ENCODE data around the gene DCAF16.

Gene DCAF16

DNA sequence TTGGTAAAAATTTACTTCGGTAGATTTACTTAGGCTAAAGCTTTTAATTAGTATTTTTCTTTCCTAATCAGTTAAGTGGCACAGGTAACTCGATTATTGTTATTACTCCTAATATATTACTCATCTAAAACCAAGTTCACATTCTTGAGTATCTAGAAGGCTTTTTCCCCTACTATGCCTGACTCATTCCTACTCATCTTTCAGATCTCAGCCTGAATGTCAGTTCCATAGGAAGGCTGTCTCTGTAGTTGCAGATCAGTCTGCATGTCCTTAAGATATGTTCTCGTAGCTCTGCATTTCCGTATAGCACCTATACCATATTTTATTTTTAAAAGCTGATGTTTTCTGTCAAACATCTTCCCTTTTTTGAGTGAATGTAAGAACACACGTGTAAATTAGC, 23.2 kb downstream of the DCAF16 start:
- DNase-seq (ENCODE audit: low read depth): peak; percentile 31
- no peak overlapping the region for H3K4me3 ChIP-seq (ENCODE audit: low read depth, low read length)

DNA sequence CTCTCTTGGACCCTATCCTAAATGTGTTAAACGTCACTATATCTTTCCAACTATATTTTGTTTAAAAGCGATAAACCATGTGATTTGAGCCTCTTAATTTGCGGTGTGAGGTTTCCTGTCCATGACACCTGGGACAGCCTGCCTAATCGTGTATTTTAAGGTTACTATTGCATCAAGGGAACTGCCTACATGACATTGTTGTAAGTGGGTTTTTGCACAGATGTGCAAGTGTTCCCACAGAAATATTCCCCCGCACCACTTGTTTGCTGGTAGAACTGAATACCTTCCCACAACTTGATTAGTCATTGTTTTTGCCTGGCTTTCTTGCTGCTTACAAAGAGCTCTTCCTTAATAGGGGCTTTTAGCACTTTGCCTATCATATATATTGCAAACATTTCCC, 24.0 kb downstream of the DCAF16 start:
- DNase-seq (ENCODE audit: low read depth): no peak
- H3K4me3 ChIP-seq (ENCODE audit: low read depth, low read length): no peak overlapping the region

DNA sequence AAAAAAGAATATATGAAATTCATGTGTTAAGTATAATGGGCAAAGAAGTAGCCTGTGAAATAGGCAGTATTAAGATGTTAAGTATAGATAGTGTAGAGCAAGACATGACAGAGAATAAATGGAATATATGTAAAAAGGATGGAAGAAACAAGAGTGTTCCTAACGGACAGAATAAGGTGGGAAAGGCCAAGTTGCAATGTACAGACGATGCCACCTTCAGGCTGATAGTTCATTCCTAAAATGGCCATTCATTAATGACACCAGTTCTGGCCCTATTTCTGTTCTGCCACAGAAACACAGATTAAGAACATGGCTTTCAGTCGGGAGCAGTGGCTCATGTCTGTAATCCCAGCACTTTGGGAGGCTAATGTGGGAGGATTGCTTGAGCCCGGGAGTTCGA, 24.7 kb downstream of the DCAF16 start:
- no peak overlapping the region for H3K4me3 ChIP-seq (ENCODE audit: low read depth, low read length)
- DNase-seq (ENCODE audit: low read depth): no peak

DNA sequence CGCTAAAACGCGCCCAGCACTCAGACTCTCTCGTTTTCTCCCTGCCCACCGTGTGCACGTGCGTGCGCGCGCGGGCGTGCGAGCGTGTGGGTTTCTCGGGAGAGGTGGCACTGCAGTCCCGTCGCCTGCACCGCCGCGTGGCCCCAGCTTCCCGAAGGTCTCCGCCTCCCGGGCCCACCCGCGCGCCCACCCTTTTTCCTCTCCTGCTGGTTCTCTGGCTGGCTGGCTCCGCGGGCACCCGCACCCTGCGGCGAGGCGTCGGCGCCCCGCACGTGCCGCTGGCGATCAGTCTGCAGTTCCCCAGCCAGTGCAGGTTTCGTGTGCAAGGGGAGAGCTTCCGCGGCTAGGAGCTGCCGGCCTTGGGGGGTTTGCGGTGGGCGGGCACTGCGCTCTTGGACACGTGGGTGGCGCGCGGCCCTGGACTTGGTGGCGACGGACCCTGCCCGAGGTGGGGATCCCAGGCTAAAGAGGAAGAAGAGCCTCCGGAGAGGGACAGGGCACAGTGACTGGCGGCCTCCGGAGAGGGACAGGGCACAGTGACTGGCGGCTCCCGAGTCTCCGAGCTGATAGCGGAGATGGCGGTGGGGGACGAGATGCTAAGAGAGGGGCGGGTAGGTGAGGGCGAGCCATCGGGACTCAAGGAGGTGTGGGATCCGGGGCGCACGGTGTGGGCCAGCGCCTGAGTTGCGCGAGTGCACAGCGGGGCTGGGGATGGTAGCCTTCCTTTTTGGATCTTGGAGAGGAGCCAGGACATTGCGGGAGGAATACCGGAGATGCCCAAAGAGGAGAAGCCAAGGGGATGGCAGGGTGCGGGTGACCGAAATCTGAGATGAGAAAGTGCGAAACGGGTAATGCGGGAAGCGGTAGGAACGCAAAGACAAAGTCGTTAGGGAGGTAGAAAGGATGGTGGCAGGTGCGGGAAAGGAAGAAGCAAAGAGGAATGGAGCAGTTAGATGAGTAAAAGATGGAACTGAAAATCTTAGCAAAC, 29.0 kb downstream of the DCAF16 start, which contains the start of gene FAM184B:
Gene FAM184B (minus strand): TSS at position 322 of the 988 bp plus-strand sequence. CDS start 322 bp downstream, outside the sequence.
- H3K4me3 ChIP-seq (ENCODE audit: low read depth, low read length): peak within 1 kb of the TSS; percentile 54
- DNase-seq (ENCODE audit: low read depth): no peak

DNA sequence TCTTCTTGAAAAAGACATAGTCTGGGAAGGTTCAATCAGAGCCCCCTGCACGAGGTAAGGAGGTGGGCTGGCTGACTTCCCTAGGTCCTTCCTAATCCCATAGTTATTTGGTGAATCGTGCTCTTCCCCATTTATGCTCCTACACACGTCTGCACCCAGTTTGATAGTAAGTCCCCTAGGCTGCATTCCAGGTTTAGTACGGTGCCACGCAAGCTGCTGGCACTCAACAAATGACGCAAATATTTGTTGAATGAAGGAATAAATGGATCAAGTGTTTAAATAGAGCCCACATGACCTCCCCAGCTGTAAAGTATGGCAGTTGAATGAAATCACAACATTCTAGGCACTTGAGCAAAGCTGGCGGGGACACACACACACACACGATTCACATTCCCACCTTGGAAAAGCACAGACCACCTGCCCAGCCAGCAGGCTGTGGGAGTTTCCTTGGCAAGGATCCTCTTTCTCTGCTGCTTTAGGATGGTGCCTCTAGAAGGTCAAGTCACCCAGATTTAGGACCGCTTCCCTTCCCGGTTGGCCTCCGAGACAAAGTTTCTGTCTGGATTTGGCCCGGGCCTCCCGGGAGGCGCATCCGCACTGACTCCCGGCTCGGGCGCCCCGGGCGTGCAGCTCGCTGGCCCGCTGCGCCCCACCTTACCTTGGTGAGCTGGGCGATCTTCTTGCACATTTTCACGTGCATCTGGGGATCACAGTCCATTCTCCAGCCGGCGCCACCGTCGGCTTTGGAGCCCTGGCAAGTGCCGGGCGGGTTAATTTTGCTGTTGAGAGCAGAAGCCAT, 29.9 kb downstream of the DCAF16 start:
- H3K4me3 ChIP-seq (ENCODE audit: low read depth, low read length): peak overlapping the region; percentile 54
- no peak for DNase-seq (ENCODE audit: low read depth)

DNA sequence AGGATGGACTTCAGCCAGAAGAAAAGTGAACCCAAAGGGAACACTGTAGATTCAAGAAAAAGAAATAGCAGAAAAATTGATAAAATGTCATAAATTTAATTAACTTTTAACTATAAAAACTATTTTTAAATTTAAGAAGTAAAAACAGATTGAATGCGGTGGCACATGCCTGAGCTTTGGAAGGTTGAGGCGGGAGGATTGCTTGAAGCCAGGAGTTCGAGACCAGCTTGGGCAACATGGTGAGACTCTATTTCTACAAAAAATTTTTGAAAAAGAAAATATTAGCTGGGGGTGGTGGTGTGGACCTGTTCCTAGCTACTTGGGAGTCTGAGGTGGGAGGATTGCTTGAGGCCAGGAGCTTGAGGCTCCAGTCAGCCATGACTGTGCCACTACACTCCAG, 32.1 kb downstream of the DCAF16 start:
- H3K4me3 ChIP-seq (ENCODE audit: low read depth, low read length): no peak overlapping the region
- no peak for DNase-seq (ENCODE audit: low read depth)

DNA sequence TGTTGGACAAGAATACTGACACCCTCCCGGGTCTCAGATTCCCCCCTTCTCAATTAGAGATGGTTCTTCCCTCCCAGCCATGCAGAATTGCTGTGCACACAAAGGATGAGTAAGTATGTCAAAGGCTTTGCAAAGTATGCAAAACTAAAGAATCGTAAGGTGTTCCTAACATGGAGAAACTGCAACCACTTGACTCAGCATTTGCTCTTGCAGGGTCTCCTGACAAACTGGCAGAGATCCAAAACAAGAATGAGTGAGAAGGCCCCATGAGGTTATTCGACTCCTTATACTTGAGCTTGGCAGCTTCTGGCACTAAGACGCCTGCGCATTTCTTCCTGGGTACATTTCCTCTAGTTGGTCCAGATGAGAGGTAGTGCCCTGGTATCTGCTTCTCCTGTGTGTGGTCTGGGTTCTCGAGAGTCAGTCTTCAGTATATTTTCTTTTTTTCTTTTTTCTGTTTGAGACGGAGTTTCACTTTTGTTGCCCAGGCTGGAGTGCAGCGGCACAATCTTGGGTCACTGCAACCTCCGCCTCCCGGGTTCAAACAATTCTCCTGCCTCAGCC, 37.3 kb downstream of the DCAF16 start:
- no peak overlapping the region for H3K4me3 ChIP-seq (ENCODE audit: low read depth, low read length)
- DNase-seq (ENCODE audit: low read depth): peak; percentile 47

DNA sequence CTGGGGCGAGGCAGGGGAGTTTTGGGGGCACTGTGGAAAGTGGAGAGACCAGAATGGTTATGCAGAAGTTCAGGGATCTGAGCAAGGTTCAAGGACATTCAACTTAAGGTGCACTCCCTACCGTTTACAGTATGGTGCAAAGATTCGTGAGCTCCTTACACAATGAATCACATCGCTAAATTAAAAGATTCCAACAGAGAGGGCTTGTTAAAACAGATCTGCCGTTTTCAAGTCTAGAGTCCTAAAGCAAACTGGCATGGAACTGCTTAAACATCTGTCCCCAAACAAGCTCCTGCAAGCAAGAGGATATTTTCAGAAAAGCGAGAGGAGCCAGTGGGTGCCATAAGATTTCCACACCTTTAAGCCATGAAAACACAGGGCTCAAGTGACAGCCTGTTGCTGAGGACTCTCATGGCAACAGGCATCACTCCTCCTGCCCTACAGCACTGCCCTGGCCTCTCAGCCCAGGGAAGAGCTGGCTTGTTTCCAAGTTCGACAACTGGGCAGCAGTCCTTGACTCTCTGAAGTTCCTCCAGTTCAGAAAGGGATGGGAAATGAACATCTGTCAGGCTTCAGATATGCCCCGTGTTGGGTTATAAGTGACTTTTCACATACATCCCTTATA, 39.2 kb downstream of the DCAF16 start:
- DNase-seq (ENCODE audit: low read depth): no peak
- no peak overlapping the region for H3K4me3 ChIP-seq (ENCODE audit: low read depth, low read length)

DNA sequence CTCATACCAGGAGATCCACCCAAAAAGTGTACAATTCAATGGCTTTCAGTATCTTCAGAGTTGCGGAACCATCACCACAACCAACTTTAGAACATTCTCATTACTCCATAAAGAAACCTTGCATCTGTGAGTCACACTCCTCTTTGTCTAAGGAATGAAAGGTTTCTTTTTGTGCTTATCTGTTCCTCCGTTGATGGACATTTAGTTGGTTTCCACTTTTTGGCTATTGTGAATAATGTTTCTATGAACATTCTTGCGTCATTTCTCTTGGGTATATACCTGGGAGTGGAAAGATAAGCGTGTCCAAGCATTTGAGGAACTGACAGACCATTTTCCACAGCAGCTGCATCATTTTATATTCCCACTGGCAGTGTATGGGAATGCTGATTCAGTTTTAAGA, 39.7 kb downstream of the DCAF16 start:
- no peak overlapping the region for H3K4me3 ChIP-seq (ENCODE audit: low read depth, low read length)
- no peak for DNase-seq (ENCODE audit: low read depth)

DNA sequence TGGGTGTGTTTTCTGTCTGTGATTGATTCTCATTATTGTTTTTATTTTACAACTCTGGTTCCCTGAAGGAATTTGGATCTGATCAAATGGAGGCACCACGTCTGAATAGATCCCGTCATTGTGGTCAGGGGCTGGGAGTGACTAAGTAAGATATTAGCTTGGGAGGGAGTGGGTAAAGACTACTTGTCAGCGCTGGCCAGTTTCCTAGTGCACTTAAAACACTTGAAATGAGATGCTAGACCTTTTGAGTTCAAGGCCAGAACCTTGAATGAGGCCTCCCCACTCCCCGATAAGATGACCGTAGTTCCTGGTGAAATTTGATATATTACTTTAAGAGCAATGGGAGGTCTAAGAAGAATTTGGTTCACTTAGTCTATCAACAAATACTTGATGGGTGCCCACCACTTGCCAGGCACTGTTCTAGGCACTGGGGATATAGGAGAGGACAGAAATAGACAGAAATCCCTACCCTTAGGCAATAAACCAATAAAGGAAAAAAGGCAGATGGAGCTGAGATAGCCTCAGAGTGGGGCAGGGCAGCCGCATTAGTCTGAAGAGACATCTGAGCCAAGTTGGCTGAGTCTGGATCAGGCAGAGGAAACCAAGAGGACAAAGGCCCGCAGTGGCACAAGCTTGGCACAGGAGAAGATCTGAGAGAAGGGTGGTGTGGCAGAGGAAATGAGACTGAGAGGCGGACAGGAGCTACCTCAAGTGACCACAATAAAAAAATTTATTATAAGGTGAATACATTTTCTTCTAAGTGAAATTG, 41.0 kb downstream of the DCAF16 start:
- no peak for DNase-seq (ENCODE audit: low read depth)
- H3K4me3 ChIP-seq (ENCODE audit: low read depth, low read length): no peak overlapping the region

DNA sequence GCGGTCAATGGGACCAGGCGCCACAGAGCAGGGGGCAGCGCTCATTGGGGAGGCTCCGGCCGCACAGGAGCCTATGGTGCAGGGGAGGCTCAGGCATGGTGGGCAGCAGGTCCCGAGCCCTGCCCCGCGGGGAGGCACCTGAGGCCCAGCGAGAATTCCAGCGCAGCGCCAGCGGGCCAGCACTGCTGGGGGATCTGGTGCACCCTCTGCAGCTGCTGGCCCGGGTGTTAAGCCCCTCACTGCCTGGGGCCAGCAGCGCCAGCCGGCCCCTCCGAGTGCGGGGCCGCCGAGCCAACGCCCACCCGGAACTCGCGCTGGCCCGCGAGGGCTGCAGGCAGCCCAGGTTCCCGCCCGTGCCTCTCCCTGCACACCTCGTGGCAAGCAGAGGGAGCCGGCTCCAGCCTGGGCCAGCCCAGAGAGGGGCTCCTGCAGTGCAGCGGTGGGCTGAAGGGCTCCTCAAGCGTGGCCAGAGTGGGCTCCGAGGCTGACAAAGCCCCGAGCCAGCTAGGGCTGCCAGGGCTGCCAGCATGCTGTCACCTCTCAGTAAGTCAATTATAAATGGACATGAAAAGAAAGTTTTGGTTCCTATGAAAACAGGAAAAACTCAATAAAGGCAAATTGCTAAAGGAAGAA, 43.6 kb downstream of the DCAF16 start:
- H3K4me3 ChIP-seq (ENCODE audit: low read depth, low read length): no peak overlapping the region
- DNase-seq (ENCODE audit: low read depth): no peak

DNA sequence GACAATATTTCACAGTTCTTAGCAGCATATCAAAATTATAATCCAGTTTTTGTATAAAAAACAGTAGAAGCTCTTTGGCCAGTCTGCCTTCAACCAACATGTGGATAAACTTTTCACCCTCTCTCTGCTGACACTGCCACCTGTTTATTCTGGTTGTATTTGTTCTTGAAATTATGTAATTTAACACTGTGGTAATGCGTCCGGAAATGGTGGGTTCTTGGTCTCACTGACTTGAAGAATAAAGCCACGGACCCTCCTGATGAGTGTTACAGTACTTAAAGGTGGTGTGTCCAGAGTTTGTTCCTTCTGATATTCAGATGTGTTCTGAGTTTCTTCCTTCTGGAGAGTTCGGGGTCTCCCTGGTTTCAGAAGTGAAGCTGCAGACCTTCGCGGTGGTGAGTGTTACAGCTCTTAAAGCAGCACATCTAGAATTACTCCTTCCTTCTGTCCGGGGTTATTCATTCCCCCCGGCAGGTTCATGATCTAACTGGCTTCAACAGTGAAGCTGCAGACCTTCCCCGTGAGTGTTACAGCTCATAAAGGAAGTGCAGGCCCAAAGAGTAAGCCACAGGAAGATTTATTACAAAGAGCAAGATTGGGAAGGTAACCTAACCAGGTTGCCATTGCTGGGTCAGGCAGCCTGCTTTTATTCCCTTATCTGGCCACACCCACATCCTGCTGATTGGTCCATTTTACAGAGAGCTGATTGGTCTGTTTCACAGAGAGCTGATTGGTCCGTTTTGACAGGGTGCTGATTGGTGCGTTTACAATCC, 44.9 kb downstream of the DCAF16 start:
- H3K4me3 ChIP-seq (ENCODE audit: low read depth, low read length): no peak overlapping the region
- no peak for DNase-seq (ENCODE audit: low read depth)

DNA sequence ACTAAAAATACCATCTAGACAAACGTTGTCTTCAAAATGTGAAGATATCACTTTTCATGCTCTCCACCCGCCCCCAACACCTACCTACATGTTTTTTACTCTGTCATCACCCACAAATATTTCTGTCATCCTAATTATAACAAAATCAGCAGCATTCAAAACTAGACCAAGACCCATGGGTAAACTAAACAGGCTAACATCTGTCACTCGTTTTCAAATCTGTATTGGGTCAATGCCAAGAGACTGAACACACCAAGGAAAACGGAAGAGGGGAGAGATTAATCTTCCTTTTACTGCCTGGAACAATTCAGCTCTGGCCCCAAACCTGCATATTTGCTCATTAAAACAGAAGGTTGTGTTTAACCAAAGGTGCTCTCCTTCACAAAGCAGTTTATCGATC, 46.6 kb downstream of the DCAF16 start:
- DNase-seq (ENCODE audit: low read depth): no peak
- H3K4me3 ChIP-seq (ENCODE audit: low read depth, low read length): no peak overlapping the region

DNA sequence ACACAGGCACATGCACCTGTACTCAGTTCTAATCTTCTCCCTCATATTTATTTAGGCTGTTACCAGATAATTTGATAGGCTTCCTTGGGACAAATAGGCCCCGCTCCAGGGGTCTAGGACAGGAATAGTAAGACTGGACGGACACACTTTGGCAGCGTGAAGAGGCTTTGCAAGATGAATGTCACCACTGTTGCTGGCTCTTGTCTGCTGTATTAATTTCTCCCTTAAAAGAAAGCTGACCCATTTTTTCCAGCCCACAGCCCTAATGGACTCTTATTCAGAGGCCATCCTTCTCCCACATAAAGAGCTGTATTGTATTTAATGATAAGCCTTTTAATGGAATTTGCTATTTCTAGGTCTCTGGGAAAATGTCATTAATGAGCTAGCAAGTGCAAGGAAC, 47.1 kb downstream of the DCAF16 start:
- no peak for DNase-seq (ENCODE audit: low read depth)
- no peak overlapping the region for H3K4me3 ChIP-seq (ENCODE audit: low read depth, low read length)

DNA sequence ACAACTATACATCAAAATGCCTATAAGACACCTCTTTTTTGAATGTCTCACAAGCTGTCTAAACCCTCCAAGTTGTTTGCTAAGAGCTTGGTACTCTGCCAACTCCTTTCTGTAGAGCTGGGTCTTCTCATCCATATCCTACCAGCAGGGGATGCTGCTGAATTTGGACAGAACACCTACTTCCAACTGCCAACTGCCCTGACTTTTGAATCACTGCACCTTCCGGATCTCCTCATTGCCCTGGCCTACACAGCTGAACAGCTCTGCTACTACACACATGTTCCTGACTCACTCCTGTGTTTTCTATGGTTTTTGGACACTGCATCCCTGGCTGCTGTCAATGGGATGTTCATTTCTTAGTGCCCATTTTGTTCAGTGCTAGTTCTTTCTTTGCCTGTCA, 47.8 kb downstream of the DCAF16 start:
- no peak for DNase-seq (ENCODE audit: low read depth)

DNA sequence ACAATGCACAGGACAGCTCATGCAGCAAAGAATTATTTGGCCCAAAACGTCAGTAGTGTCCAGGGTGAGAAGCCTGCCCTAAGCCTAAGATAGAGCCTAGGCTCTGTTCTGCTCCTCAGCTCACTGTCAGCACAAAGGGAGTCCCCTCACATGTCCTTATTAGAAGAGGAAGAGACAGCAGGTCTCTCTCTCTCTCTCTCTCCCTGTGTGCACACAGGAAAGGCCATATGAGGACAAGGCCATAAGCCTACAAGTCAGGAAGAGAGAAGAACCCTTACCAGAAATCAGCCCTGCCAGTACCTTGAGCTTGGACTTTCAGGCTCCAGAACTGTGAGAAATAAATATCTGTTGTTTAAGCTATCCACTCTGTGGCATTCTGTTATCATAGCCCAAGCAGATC, 49.5 kb downstream of the DCAF16 start:
- DNase-seq (ENCODE audit: low read depth): no peak
- no peak overlapping the region for H3K4me3 ChIP-seq (ENCODE audit: low read depth, low read length)

More for the DNA sequence above, 47.8 kb downstream of the DCAF16 start:
- H3K4me3 ChIP-seq (ENCODE audit: low read depth, low read length): no peak overlapping the region

DNA sequence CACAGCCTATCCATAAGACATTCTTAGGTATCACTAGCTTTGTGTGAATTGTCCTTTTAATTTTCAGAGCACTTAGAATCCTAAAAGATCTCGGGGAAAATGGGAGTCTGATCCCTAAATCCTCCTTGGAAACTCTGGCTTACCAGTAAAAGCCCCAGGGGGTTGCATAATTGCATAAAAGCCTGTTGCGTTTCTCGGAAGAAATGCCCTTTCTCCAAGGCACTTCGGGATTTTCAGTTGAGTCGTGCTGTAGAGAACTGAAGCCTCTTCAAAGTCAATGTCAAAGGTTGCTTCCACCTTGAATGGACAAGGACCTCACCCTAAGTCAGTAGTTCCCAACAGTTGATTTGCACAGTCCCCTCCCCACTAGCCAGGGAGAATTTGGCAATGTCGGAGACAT, 49.9 kb downstream of the DCAF16 start:
- no peak overlapping the region for H3K4me3 ChIP-seq (ENCODE audit: low read depth, low read length)
- DNase-seq (ENCODE audit: low read depth): no peak

DNA sequence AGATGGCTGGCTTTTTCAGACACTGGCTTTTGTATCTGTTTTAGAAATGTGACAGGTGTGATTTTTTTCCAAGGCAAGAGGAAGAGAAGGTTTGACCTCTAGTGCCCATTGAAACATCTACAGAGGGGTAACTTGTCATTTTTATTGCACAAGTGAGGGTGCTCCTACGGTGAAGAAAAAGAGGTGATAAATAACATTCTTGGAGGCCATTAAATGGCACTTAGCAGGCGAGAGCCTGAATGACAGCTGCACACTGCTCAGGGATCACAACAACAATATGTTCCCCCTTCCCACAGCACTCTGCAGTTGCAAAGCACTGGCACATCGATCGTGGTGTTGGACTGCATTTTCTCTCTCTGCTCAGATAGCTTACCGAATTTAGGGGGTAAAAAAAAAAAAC, 52.1 kb downstream of the DCAF16 start:
- no peak overlapping the region for H3K4me3 ChIP-seq (ENCODE audit: low read depth, low read length)
- DNase-seq (ENCODE audit: low read depth): no peak

Measured in skeletal muscle cell (primary cell).